Nephron progenitor cell (in vitro differentiated cells): ENCODE results near the gene SPRR2D.
"Not testable (repeated sequence)": the region's sequence is repeated elsewhere in the genome, so short reads cannot be mapped to it uniquely, and the experiment has no call there.

Source experiments
- DNase-seq: peaks from one replicate; pipeline ENCODE4 v3.0.0; 2021
- H3K27ac Mint-ChIP-seq: 2 replicates; pipeline ENCODE4 v1.8.0; 2021; ENCODE audit warnings: mild to moderate bottlenecking, moderate library complexity, mixed read lengths
- H3K27me3 Mint-ChIP-seq: 2 replicates; pipeline ENCODE4 v1.8.0; 2021; ENCODE audit warnings: mild to moderate bottlenecking, low read depth, mixed read lengths; ENCODE audit not compliant: poor library complexity
- H3K36me3 Mint-ChIP-seq: 2 replicates; pipeline ENCODE4 v1.8.0; 2021; ENCODE audit warnings: low read depth, mixed read lengths
- H3K4me1 Mint-ChIP-seq: 2 replicates; pipeline ENCODE4 v1.8.0; 2021; ENCODE audit warnings: mixed read lengths
- H3K4me3 Mint-ChIP-seq: 2 replicates; pipeline ENCODE4 v1.8.0; 2021; ENCODE audit warnings: mild to moderate bottlenecking, moderate library complexity, mixed read lengths
- H3K9me3 Mint-ChIP-seq: 2 replicates; pipeline ENCODE4 v1.8.0; 2021; ENCODE audit warnings: mild to moderate bottlenecking, moderate library complexity, mixed read lengths
- TF ChIP-seq, protein P1 (sequence below): fragments of 200-600 bp; sonication (generic); IDR thresholded peaks from 2 replicates; pipeline ENCODE4 v1.5.0; 2021; ENCODE audit warnings: antibody characterized with exemption

Gene SPRR2D

DNA sequence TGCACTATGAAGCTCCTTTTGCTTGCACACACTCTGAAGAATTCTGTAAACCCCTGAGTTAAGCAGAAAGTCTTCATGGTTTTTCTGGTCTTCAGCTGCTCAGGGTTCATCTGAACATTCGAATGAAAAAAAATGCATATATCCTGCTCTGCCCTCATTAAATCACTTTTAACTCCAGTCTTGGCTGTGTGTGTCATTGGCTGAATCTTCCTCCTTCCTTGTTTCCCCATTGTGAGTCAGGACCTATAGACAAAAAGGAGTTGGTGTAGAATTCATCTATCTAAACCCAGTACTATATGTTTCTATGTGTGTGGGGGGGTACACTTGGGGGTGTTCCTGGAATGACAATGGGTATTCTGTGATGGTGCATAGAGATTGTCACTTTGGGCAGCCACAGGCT, 16.5 kb downstream of the SPRR2D start:
- no peaks in the 10 kb centered on the region for H3K36me3 Mint-ChIP-seq
- H3K27me3 Mint-ChIP-seq: no peaks in the 10 kb centered on the region
- peaks cover 14% of the 10 kb centered on the region for H3K9me3 Mint-ChIP-seq

DNA sequence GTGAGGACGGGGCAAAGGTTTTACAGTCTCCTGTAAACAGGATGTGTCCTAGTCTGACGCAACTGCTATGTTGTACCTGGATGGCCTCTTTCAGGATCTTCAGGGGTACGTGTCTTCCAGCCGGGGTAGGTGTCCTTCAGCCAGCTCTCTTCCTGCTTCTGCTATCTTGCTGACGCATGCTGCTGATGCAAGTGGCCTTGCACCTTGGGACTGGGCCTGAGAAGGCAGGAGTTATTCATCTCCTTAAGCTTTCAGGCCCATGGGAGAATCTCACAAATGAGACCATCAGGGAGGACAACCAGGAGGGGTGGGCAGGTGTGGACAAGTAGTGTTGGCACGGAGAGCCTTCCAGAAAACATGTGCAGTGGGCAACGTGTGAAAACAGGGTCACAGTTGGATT, 17.8 kb downstream of the SPRR2D start:
- Mint-ChIP-seq H3K27me3 (peaks cover 2% of the 10 kb centered on the region), H3K9me3 (peaks cover 14% of the 10 kb centered on the region), H3K4me3 (no peak overlapping the region), H3K36me3 (no peaks in the 10 kb centered on the region), H3K27ac (no peak overlapping the region), H3K4me1 (peaks cover 18% of the 10 kb centered on the region)
- no peak for DNase-seq
- TF ChIP-seq, protein P1, sequence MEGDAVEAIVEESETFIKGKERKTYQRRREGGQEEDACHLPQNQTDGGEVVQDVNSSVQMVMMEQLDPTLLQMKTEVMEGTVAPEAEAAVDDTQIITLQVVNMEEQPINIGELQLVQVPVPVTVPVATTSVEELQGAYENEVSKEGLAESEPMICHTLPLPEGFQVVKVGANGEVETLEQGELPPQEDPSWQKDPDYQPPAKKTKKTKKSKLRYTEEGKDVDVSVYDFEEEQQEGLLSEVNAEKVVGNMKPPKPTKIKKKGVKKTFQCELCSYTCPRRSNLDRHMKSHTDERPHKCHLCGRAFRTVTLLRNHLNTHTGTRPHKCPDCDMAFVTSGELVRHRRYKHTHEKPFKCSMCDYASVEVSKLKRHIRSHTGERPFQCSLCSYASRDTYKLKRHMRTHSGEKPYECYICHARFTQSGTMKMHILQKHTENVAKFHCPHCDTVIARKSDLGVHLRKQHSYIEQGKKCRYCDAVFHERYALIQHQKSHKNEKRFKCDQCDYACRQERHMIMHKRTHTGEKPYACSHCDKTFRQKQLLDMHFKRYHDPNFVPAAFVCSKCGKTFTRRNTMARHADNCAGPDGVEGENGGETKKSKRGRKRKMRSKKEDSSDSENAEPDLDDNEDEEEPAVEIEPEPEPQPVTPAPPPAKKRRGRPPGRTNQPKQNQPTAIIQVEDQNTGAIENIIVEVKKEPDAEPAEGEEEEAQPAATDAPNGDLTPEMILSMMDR: no peak

More for the DNA sequence above, 16.5 kb downstream of the SPRR2D start:
- Mint-ChIP-seq H3K4me3 (no peak overlapping the region), H3K4me1 (peaks cover 18% of the 10 kb centered on the region), H3K27ac (no peak overlapping the region)
- TF ChIP-seq, protein P1: no peak
- no peak for DNase-seq

DNA sequence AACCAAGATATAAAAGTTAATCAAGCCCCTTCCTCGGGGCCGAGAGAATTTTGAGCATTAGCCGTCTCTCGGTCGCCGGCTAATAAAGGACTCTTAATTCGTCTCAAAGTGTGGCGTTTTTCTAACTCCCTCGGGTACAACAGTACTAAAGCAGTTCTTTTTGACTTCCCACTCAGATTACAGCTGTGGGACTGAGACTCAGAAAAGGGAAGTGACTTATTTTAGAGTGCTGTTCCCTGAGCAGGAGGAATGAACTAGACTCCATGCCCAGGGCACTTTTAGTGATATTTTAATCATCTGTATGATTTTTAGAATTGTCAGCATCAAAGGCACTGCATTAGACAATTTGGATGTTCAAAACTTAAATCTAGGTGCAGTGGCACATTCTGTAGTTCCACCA, 18.6 kb downstream of the SPRR2D start:
- not testable (repeated sequence) for H3K36me3 Mint-ChIP-seq, H3K4me3 Mint-ChIP-seq, H3K27me3 Mint-ChIP-seq, H3K27ac Mint-ChIP-seq, DNase-seq
- peaks cover 14% of the 10 kb centered on the region for H3K9me3 Mint-ChIP-seq
- H3K4me1 Mint-ChIP-seq: peaks cover 18% of the 10 kb centered on the region

DNA sequence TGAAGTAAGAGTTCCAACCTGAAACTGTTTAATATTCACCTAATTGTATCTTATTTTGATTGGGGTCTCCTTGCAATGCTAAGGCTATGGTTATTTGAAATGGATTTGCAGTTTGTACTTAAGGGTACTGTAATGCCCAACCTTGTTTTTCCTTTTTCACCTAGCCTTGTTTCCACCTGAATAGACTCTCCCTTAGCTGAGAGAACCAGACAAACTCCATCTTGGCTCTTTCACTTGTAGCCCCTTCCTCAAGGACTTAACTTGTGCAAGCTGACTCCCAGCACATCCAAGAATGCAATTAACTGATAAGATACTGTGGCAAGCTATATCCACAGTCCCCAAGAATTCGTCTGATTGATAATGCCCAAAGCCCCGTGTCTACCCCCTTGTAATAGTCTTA, 19.1 kb downstream of the SPRR2D start:
- H3K27me3 Mint-ChIP-seq, DNase-seq, H3K4me3 Mint-ChIP-seq, H3K27ac Mint-ChIP-seq, H3K36me3 Mint-ChIP-seq: not testable (repeated sequence)
- Mint-ChIP-seq H3K4me1 (peaks cover 18% of the 10 kb centered on the region), H3K9me3 (peaks cover 14% of the 10 kb centered on the region)

DNA sequence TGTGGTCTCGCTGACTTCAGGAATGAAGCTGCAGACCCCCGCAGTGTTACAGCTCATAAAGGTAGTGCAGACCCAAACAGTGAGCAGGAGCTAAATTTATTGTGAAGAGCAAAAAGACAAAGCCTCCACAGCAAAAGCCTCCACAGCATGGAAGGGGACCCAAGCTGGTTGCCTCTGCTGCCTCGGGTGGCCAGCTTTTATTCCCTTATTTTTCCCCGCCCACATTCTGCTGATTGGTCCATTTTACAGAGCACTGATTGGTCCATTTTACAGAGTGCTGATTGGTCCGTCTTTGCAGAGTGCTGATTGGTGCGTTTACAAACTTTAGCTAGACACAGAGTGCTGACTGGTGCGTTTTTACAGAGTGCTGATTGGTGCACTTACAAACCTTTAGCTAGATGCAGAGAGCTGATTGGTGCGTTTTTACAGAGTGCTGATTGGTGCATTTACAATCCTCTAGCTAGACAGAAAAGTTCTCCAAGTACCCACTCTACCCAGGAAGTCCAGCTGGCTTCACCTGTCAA, 29.6 kb downstream of the SPRR2D start:
- not testable (repeated sequence) for H3K4me3 Mint-ChIP-seq, H3K36me3 Mint-ChIP-seq, H3K27me3 Mint-ChIP-seq, DNase-seq, H3K4me1 Mint-ChIP-seq, H3K27ac Mint-ChIP-seq
- peaks cover 17% of the 10 kb centered on the region for H3K9me3 Mint-ChIP-seq

DNA sequence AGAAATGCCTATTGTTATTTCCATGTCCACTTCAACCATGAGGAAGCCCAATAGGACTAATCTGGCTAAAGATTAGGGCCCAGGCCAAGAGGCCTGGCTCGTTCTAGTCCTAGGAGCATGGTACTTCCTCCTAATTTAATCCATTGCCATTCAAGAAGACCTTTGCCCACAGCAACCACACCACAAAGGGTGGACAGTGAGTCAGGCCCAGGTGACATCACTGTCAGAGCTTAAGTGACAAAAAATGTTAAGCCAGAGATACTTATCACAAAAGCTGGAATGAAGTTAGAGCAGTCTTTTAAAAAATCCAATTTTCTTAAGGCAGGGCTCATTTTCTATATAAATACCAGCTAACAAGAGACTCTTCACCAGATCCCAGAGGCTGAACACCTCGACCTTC, 39.5 kb downstream of the SPRR2D start, which contains the start of gene SPRR3:
Gene SPRR3 (plus strand): TSS at position 368 of the 400 bp plus-strand sequence. CDS start 1,272 bp downstream, outside the sequence.
- peaks cover 7% of the 10 kb centered on the region for H3K27me3 Mint-ChIP-seq
- peaks cover 9% of the 10 kb centered on the region for H3K4me1 Mint-ChIP-seq
- no peak within 1 kb of the TSS for H3K27ac Mint-ChIP-seq
- peaks cover 22% of the 10 kb centered on the region for H3K9me3 Mint-ChIP-seq
- no peaks in the 10 kb centered on the region for H3K36me3 Mint-ChIP-seq
- H3K4me3 Mint-ChIP-seq: no peak within 1 kb of the TSS
- no peak for DNase-seq
- TF ChIP-seq, protein P1: no peak

DNA sequence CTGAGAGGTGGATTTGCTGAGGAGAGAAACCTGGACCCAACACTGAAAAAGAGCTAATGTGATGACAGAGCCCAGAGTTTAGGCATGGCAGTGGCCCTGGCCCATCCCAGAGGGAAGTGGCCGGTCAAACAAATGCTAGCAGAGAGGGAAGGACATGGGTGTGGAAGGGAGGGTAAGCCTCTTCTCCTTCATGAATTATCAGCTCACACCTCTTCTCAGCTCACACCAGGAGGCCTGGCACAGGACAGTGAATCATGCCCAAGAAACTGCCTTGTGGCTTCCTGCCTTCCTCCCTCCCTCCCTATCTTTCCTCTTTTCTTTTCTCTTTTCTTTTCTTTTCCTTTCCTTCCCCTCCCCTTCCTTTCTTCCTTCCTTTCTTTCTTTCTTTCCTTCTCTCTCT, 40.6 kb downstream of the SPRR2D start:
- TF ChIP-seq, protein P1: no peak
- Mint-ChIP-seq H3K27me3 (peaks cover 7% of the 10 kb centered on the region), H3K36me3 (no peaks in the 10 kb centered on the region), H3K4me3 (no peak overlapping the region), H3K4me1 (peaks cover 9% of the 10 kb centered on the region), H3K9me3 (peaks cover 24% of the 10 kb centered on the region), H3K27ac (no peak overlapping the region)
- no peak for DNase-seq
